T-helper 2 cell (primary cell): ENCODE data around the gene NUDT14.

Experiments used
- DNase-seq, 5 experiments: peaks; one replicate each; pipeline versions ENCODE4 v3.0.0 to v3.0.0-alpha.2; 2012 to 2022

The NUDT14 gene

GRCh38 chr14:105145381-105146180, 35.5 kb downstream of the NUDT14 start:
- peak in 2 of 5 experiments; percentile 2 to 7 for DNase-seq

- DNase-seq, result peak in 1 of 5 experiments; percentile 2
Measured at GRCh38 chr14:105144666-105145380, 36.3 kb downstream of the NUDT14 start.

- DNase-seq, result no peak
Measured at GRCh38 chr14:105144026-105144665, 37.0 kb downstream of the NUDT14 start.

GRCh38 chr14:105143451-105144025, 37.6 kb downstream of the NUDT14 start:
- DNase-seq, result no peak

- no peak for DNase-seq
Measured at GRCh38 chr14:105142651-105143450, 38.3 kb downstream of the NUDT14 start.

- no peak for DNase-seq
Measured at GRCh38 chr14:105141486-105142281, 39.4 kb downstream of the NUDT14 start.

- DNase-seq, result no peak
Measured at GRCh38 chr14:105141026-105141425, 40.1 kb downstream of the NUDT14 start.

- DNase-seq, result no peak
Measured at GRCh38 chr14:105140581-105140980, 40.5 kb downstream of the NUDT14 start.

- no peak for DNase-seq
Measured at GRCh38 chr14:105139831-105140239, 41.3 kb downstream of the NUDT14 start.

- DNase-seq, result no peak
Measured at GRCh38 chr14:105139212-105139825, 41.8 kb downstream of the NUDT14 start.

GRCh38 chr14:105138551-105139111, 42.5 kb downstream of the NUDT14 start:
- DNase-seq, result no peak

- DNase-seq, result no peak
Measured at GRCh38 chr14:105138021-105138541, 43.0 kb downstream of the NUDT14 start.

- DNase-seq, result no peak
Measured at GRCh38 chr14:105137481-105138020, 43.6 kb downstream of the NUDT14 start.

GRCh38 chr14:105136401-105137322, 44.5 kb downstream of the NUDT14 start:
- no peak for DNase-seq

GRCh38 chr14:105135700-105136395, 45.3 kb downstream of the NUDT14 start:
- DNase-seq, result no peak

GRCh38 chr14:105132921-105133654, 48.0 kb downstream of the NUDT14 start:
- DNase-seq, result no peak

GRCh38 chr14:105131241-105131640, 49.9 kb downstream of the NUDT14 start:
- no peak for DNase-seq

- DNase-seq, result no peak
Measured at GRCh38 chr14:105128059-105128458, 53.1 kb downstream of the NUDT14 start.
